Muscle of back (tissue), 11 donors: Measurements from ENCODE around the gene MEG3. TPM values are rescaled to one million over a fixed set of nuclear protein-coding genes. Genes with fewer than 3 reads are reported as not detected.

ENCODE experiments used
- DNase-seq, 3 donors: peaks; one replicate each; pipeline versions ENCODE4 v3.0.0 to v3.0.0-alpha.2; 2013
- polyA plus RNA-seq, 10 donors: library from polyadenylated mRNA; unstranded; fragments of 120-200 nt; gene quantifications; one replicate each; pipeline ENCODE4 v1.2.1, GENCODE V29; 2013; ENCODE audit not compliant: insufficient read length in 10 of 10

Gene MEG3
- polyA plus RNA-seq, 10 donors: 2,465 to 7,650 (median 4,019) TPM

GRCh38 chr14:100906420-100906819, 80.5 kb downstream of the MEG3 start:
- DNase-seq: no peak

- no peak for DNase-seq
Observed at GRCh38 chr14:100907240-100907639, 81.3 kb downstream of the MEG3 start.

GRCh38 chr14:100909439-100909838, 83.5 kb downstream of the MEG3 start:
- no peak for DNase-seq

Other genes with a start within 250 kb of the MEG3 start
- 1 to 10 TPM; 2.3 to 4.1 (median 3.5) TPM for gene BEGAIN, start 238.7 kb upstream of the MEG3 start, polyA plus RNA-seq
- gene DLK1, start 99.2 kb upstream of the MEG3 start, polyA plus RNA-seq: 1,000 to 10,000 TPM; 1,647 to 2,553 (median 1,994) TPM
- 10 to 100 TPM; 22.0 to 53.8 (median 42.3) TPM for gene RTL1, start 77.6 kb downstream of the MEG3 start, polyA plus RNA-seq